Ishikawa (cell line): ENCODE measurements around the gene CRACR2B.

Experiments used
- CEBPB ChIP-seq: IDR thresholded peaks from 2 replicates; pipeline ENCODE4 v1.6.1; 2012
- CREB1 ChIP-seq: IDR thresholded peaks from 2 replicates; pipeline ENCODE4 v1.6.1; 2012; ENCODE audit warnings: low read depth
- EGR1 ChIP-seq: IDR thresholded peaks from 2 replicates; pipeline ENCODE4 v1.6.1; 2012
- EP300 ChIP-seq: IDR thresholded peaks from 2 replicates; pipeline ENCODE4 v1.6.1; 2012; ENCODE audit warnings: borderline replicate concordance
- FOXM1 ChIP-seq: IDR thresholded peaks from 2 replicates; pipeline ENCODE4 v1.6.1; 2012; ENCODE audit warnings: low read depth, borderline replicate concordance
- NFIC ChIP-seq: IDR thresholded peaks from 2 replicates; pipeline ENCODE4 v1.6.1; 2012
- TAF1 ChIP-seq: IDR thresholded peaks from 2 replicates; pipeline ENCODE4 v1.6.1; 2012; ENCODE audit warnings: low read depth, mild to moderate bottlenecking
- TCF12 ChIP-seq: IDR thresholded peaks from 2 replicates; pipeline ENCODE4 v1.6.1; 2012; ENCODE audit warnings: low read depth
- TEAD4 ChIP-seq: IDR thresholded peaks from 2 replicates; pipeline ENCODE4 v1.6.1; 2012
- YY1 ChIP-seq: IDR thresholded peaks from 2 replicates; pipeline ENCODE4 v1.6.1; 2012; ENCODE audit warnings: low read depth
- ZBTB7A ChIP-seq: IDR thresholded peaks from 2 replicates; pipeline ENCODE4 v1.6.1; 2012; ENCODE audit warnings: low read depth
- TF ChIP-seq, protein P1 (sequence below): IDR thresholded peaks from 2 replicates; pipeline ENCODE4 v1.6.1; 2012
- TF ChIP-seq, protein P2 (sequence below): IDR thresholded peaks from 2 replicates; pipeline ENCODE4 v1.6.1; 2012
- TF ChIP-seq, protein P3 (sequence below): IDR thresholded peaks from 2 replicates; pipeline ENCODE4 v1.6.1; 2012; ENCODE audit warnings: low read depth, mild to moderate bottlenecking

The CRACR2B gene

DNA sequence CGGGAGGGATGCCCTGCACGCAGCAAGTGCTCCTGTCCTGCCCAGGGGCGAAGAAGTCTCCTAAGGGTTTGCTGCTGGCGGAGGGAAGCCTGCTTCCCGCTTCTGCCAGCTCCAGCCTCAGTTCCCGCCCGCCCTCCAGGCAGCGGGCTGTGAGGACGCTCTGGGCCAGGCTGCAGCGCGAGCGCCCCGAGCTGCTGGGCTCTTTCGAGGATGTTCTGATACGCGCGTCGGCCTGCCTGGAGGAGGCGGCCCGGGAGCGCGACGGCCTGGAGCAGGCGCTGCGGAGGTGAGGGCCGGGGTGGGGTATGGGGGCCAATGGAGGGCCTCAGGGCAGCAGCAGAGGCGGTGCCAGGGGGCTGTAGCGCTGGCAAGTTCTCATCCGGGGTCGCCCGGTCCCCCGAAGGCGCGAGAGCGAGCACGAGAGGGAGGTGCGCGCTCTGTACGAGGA, 2.2 kb downstream of the CRACR2B start:
- TF ChIP-seq, protein P1, sequence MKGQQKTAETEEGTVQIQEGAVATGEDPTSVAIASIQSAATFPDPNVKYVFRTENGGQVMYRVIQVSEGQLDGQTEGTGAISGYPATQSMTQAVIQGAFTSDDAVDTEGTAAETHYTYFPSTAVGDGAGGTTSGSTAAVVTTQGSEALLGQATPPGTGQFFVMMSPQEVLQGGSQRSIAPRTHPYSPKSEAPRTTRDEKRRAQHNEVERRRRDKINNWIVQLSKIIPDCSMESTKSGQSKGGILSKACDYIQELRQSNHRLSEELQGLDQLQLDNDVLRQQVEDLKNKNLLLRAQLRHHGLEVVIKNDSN: no peak
- TF ChIP-seq ZBTB7A (no peak), NFIC (no peak), TCF12 (no peak), EGR1 (no peak), FOXM1 (no peak), CEBPB (no peak), EP300 (no peak), TAF1 (no peak), YY1 (no peak), CREB1 (no peak)
- TF ChIP-seq, protein P2, sequence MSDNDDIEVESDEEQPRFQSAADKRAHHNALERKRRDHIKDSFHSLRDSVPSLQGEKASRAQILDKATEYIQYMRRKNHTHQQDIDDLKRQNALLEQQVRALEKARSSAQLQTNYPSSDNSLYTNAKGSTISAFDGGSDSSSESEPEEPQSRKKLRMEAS: no peak
- TF ChIP-seq, protein P3, sequence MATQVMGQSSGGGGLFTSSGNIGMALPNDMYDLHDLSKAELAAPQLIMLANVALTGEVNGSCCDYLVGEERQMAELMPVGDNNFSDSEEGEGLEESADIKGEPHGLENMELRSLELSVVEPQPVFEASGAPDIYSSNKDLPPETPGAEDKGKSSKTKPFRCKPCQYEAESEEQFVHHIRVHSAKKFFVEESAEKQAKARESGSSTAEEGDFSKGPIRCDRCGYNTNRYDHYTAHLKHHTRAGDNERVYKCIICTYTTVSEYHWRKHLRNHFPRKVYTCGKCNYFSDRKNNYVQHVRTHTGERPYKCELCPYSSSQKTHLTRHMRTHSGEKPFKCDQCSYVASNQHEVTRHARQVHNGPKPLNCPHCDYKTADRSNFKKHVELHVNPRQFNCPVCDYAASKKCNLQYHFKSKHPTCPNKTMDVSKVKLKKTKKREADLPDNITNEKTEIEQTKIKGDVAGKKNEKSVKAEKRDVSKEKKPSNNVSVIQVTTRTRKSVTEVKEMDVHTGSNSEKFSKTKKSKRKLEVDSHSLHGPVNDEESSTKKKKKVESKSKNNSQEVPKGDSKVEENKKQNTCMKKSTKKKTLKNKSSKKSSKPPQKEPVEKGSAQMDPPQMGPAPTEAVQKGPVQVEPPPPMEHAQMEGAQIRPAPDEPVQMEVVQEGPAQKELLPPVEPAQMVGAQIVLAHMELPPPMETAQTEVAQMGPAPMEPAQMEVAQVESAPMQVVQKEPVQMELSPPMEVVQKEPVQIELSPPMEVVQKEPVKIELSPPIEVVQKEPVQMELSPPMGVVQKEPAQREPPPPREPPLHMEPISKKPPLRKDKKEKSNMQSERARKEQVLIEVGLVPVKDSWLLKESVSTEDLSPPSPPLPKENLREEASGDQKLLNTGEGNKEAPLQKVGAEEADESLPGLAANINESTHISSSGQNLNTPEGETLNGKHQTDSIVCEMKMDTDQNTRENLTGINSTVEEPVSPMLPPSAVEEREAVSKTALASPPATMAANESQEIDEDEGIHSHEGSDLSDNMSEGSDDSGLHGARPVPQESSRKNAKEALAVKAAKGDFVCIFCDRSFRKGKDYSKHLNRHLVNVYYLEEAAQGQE: no peak

DNA sequence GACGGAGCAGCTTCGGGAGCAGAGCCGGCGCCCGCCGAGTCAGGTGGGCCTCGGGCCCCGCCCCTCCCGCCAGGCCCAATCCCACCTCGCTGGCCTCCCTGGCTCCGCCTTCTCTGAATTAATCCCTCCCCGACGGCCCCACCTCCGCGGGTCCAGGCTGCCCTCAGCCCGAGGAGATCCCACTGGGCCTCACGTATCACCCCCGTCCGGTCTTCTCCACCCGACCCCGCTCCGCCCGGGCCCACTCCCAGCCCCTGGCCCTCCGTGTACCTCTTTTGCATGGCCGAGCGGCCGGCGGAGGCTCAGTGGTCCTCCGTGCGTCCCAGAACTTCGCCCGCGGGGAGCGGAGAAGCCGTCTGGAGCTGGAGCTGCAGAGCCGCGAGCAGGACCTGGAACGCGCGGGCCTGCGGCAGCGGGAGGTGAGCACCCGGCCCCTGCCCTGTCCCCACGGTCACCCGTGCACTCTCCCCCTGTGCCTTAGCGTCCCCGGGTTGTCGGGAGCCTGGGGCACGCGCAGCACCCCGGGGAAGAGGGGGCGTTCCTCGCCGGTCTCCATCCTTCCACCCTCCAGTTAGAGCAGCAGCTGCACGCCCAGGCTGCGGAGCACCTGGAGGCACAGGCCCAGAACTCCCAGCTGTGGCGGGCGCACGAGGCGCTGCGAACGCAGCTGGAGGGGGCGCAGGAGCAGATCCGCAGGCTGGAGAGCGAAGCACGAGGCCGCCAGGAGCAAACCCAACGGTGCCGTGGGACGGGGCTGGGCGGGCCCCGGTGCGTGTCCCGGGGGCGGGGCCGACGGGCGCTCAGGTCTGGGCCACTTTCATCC, 2.8 kb downstream of the CRACR2B start:
- TF ChIP-seq TCF12 (no peak), NFIC (no peak), TEAD4 (no peak), EGR1 (no peak), YY1 (no peak)

DNA sequence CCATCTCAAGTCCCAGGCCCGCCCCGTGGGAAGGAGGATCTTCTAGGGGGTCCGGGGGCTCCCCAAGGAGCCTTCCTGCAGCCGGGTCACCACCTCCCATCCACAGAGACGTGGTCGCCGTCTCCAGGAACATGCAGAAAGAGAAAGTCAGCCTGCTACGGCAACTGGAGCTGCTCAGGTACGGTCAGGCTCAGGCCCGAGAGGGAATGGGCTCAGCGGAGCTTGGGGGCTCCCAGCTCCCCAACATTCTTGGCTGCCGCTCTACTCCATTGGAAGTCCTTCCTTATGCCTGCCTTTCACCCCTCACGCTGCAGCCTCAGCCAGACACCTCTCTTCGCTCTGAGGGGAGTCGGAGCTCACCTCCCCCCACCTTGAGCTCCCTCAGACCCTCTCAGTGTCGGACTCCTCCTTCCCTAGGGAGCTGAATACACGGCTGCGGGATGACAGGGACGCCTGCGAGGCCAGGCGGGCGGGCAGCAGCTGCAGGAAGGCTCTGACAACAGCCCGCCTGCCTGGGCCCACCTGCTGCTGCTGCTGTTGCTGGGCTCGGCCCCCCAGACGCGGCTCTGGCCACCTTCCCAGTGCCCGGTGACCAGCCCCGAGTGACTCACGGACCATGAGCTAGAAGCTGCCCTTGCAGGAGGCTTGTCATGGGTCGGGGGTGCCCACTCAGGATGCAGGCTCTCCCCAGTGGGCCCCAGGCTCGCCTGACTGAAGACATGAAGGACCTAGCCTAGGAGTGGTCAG, 3.6 kb downstream of the CRACR2B start:
- TF ChIP-seq CEBPB: no peak
- no peak for TF ChIP-seq TCF12
- TF ChIP-seq TAF1: no peak

DNA sequence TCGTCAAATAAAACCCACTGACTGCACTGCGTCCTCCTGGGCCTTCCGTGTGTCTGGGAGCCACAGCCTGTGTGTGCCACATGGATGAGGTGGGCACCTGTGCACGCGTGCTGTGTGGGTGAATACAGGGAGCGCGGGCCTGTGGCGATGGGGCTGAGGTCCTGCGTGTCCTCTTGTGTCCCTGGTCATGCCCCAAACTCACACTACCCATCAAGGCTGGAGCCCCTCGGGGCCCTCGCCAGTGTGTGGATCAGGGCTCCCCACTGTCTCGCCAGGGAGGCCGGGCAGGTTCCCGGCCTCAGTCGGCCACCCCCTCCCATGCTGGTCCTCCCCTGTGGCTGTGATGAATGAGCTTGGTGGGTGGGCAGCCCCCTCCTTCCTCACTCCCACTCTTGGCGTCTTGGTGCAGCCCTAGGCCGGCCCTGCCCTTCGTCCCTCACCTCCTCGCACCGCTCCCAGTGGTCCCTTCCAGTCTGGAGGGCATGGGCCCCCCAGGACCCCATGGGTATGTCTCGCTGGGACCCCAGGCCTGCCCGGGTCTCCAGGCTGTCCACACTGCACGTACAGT, 4.3 kb downstream of the CRACR2B start:
- no peak for TF ChIP-seq CREB1
- peak; percentile 84; the same call in 1 of the 2 replicates for TF ChIP-seq ZBTB7A

DNA sequence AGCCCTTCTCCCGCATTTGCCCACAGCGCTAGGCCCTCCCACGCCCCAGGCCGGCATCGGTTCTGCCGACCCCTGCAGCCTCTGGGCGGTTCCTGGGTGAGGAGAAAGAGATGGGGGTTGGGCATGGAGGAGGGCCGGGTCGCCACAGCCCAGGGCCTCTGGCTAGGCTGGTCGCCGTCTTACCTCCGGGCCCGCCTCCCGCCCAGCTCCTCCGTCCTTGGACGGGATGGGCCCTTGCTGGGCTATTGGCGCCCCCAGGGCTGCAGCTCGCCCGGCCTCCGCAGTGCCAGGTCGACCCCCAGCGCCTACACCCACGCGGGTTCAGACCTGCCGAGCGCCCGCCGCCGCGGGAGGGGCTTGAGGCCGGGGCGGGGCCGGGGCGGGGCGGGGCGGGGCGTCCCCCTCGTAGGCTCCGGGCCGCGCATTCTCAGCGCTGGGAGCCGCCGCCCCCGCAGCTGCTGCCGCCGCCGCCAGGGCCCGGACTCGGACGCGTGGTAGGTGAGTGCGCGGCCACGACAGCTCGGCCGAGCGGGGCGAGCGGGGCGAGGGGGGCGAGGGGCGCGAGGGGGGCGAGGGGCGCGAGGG, 4.9 kb downstream of the CRACR2B start, which contains the start of gene CD151:
CD151 (plus strand) TSS at position 424 of the 585 bp plus-strand sequence. CDS start 3,118 bp downstream, outside the sequence.
- TF ChIP-seq TEAD4 (no peak; the same call in 1 of the 2 replicates), EGR1 (peak; percentile 90), ZBTB7A (0 out of 2 replicates have a peak, but pooled peaks have one; percentile 15)
- TF ChIP-seq, protein P2: peak; percentile 17; the same call in 1 of the 2 replicates

DNA sequence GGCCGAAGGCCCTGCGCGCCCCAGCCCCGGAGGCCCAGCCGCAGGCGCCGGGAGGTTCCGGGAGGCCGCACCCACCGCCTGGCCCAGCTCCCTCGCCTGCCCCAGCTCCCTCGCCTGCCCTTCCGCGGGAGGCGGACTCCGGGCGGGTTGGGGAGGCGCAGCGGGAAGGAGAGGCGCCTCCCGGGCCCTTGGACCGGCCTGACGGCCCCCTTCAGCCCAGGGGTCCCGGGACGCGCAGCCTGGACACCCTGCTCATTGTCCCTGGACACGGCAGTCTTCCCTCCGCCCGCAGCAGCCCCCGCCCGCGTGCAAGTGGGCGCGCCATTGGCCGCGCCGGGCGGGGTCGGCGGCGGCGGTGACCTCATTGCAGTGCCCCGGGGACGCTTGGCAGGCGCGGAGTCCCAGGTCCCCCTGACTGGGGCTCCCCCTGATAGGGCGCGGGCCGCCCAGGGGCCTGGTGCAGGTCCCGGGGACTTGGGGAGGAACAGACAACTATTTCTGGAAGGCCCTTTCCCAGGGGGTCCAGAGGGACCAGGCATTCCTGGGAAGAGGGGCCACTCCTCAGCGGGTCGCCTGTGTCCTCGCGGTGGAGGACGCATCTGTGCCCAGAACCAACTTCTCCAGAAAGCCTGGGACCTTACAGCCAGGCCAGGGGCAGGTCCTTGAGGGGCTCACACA, 5.5 kb downstream of the CRACR2B start:
- TF ChIP-seq EGR1: 0 out of 2 replicates have a peak, but pooled peaks have one; percentile 30
- no peak for TF ChIP-seq CEBPB
- TF ChIP-seq TAF1: no peak
- no peak for TF ChIP-seq CREB1
- no peak for TF ChIP-seq FOXM1
- peak; percentile 51; the same call in 1 of the 2 replicates for TF ChIP-seq ZBTB7A
- no peak for TF ChIP-seq TEAD4
- TF ChIP-seq, protein P1: no peak
- TF ChIP-seq TCF12: no peak

DNA sequence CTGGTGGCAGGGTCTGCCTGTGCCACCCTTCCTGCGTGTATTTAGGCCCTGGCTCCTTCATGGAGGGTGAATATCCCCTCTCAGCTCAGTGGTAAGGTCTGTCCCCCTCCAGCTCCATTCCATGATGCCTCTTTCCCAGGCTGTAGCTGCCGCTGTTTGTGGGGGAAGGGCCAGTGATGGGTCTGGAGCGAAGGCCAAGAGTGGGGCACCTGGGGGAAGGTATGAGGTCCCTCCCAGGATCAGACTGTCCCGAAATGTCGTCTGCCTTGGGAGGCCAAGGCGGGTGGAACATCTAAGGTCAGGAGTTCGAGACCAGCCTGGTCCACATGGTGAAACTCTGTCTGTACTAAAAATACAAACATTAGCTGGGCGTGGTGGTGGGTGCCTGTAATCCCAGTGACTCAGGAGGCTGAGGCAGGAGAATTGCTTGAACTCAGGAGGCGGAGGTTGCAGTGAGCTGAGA, 6.2 kb downstream of the CRACR2B start:
- TF ChIP-seq YY1: no peak
- TF ChIP-seq CEBPB: no peak
- no peak for TF ChIP-seq FOXM1
- no peak for TF ChIP-seq TCF12
- no peak for TF ChIP-seq TEAD4
- TF ChIP-seq EP300: no peak
- TF ChIP-seq, protein P3: no peak
- no peak for TF ChIP-seq NFIC
- TF ChIP-seq, protein P2: no peak
